HG03457 (cell line): ENCODE data around the gene MAMLD1.

Experiments
- ATAC-seq: cut with Tn5 transposase; IDR thresholded peaks from one replicate; pipeline ENCODE4 v1.9.1; 2021; ENCODE audit warnings: moderate number of reproducible peaks; ENCODE audit not compliant: unreplicated experiment

MAMLD1 gene

GRCh38 chrX:150489359-150490015 is 126.4 kb downstream of the MAMLD1 start:
- ATAC-seq, result no peak

GRCh38 chrX:150495496-150495895 is 132.4 kb downstream of the MAMLD1 start:
- ATAC-seq, result no peak

GRCh38 chrX:150499240-150499639 is 136.1 kb downstream of the MAMLD1 start:
- no peak for ATAC-seq

- ATAC-seq, result no peak
Measured at GRCh38 chrX:150502091-150502490, 139.0 kb downstream of the MAMLD1 start.

- ATAC-seq, result no peak
Measured at GRCh38 chrX:150502979-150503897, 140.1 kb downstream of the MAMLD1 start.

GRCh38 chrX:150503898-150504219 is 140.7 kb downstream of the MAMLD1 start:
- ATAC-seq, result no peak

- no peak for ATAC-seq
Measured at GRCh38 chrX:150504397-150505182, 141.5 kb downstream of the MAMLD1 start.

- ATAC-seq, result no peak
Measured at GRCh38 chrX:150506020-150506419, 142.9 kb downstream of the MAMLD1 start.

GRCh38 chrX:150506486-150506885 is 143.4 kb downstream of the MAMLD1 start:
- no peak for ATAC-seq

GRCh38 chrX:150507251-150507856 is 144.2 kb downstream of the MAMLD1 start:
- ATAC-seq, result no peak

- no peak for ATAC-seq
Measured at GRCh38 chrX:150508018-150508417, 144.9 kb downstream of the MAMLD1 start.

GRCh38 chrX:150508451-150509367 is 145.6 kb downstream of the MAMLD1 start:
- no peak for ATAC-seq

GRCh38 chrX:150509703-150510102 is 146.6 kb downstream of the MAMLD1 start:
- ATAC-seq, result no peak

GRCh38 chrX:150512461-150512901 is 149.4 kb downstream of the MAMLD1 start:
- ATAC-seq, result no peak

GRCh38 chrX:150513544-150513943 is 150.4 kb downstream of the MAMLD1 start:
- ATAC-seq, result no peak

GRCh38 chrX:150514462-150514861 is 151.3 kb downstream of the MAMLD1 start:
- no peak for ATAC-seq

GRCh38 chrX:150515801-150516200 is 152.7 kb downstream of the MAMLD1 start:
- no peak for ATAC-seq

- no peak for ATAC-seq
Measured at GRCh38 chrX:150517303-150517910, 154.3 kb downstream of the MAMLD1 start.

GRCh38 chrX:150522494-150522893 is 159.4 kb downstream of the MAMLD1 start:
- no peak for ATAC-seq
